Trophoblast cell (in vitro differentiated cells and primary cell): ENCODE results near the gene RNF11.

Source experiments
- DNase-seq, 2 donors: peaks; one replicate each; pipeline ENCODE4 v3.0.0-alpha.2; 2016
- H2AFZ ChIP-seq: 2 replicates; pipeline ENCODE4 v1.6.1; 2013; ENCODE audit warnings: low read length, moderate library complexity, mild to moderate bottlenecking; ENCODE audit not compliant: insufficient read depth, poor library complexity
- H2AK5ac ChIP-seq: 2 replicates; pipeline ENCODE4 v1.6.1; 2013; ENCODE audit warnings: mild to moderate bottlenecking, low read length
- H2BK120ac ChIP-seq: 2 replicates; pipeline ENCODE4 v1.6.1; 2013; ENCODE audit warnings: low read length, mild to moderate bottlenecking, moderate library complexity; ENCODE audit not compliant: insufficient read depth, poor library complexity
- H2BK12ac ChIP-seq: 2 replicates; pipeline ENCODE4 v1.6.1; 2013; ENCODE audit warnings: mild to moderate bottlenecking, low read length, moderate library complexity
- H2BK5ac ChIP-seq: 2 replicates; pipeline ENCODE4 v1.6.1; 2013; ENCODE audit warnings: low read length, low read depth, moderate library complexity, mild to moderate bottlenecking; ENCODE audit not compliant: poor library complexity
- H3K14ac ChIP-seq: 2 replicates; pipeline ENCODE4 v1.6.1; 2013; ENCODE audit warnings: mild to moderate bottlenecking, low read length
- H3K18ac ChIP-seq: 2 replicates; pipeline ENCODE4 v1.6.1; 2013; ENCODE audit warnings: mild to moderate bottlenecking, low read length
- H3K23ac ChIP-seq: 2 replicates; pipeline ENCODE4 v1.6.1; 2013; ENCODE audit warnings: low read length
- H3K27ac ChIP-seq: 2 replicates; pipeline ENCODE4 v1.5.1; 2013; ENCODE audit warnings: low read depth, mild to moderate bottlenecking, inconsistent platforms, low read length, moderate library complexity
- H3K27me3 ChIP-seq: 2 replicates; pipeline ENCODE4 v1.6.1; 2013; ENCODE audit warnings: inconsistent platforms, mild to moderate bottlenecking, low read length, moderate library complexity; ENCODE audit not compliant: insufficient read depth
- H3K36me3 ChIP-seq, 2 experiments: 1 replicate in 1 of 2; 2 replicates in 1 of 2; pipeline ENCODE4 v1.6.1; 2013; ENCODE audit warnings: low read length in 2 of 2, mild to moderate bottlenecking in 2 of 2, moderate library complexity in 1 of 2; ENCODE audit not compliant: insufficient read depth in 2 of 2, control insufficient read depth in 1 of 2
- H3K4ac ChIP-seq: 2 replicates; pipeline ENCODE4 v1.6.1; 2013; ENCODE audit warnings: low read depth, mild to moderate bottlenecking, low read length, moderate library complexity
- H3K4me1 ChIP-seq, 2 experiments: 1 replicate in 1 of 2; 2 replicates in 1 of 2; pipeline ENCODE4 v1.6.1; 2013; ENCODE audit warnings: low read length in 2 of 2, mild to moderate bottlenecking in 2 of 2, moderate library complexity in 1 of 2; ENCODE audit not compliant: insufficient read depth in 2 of 2, control insufficient read depth in 1 of 2
- H3K4me2 ChIP-seq: 2 replicates; pipeline ENCODE4 v1.6.1; 2013; ENCODE audit warnings: inconsistent platforms, mild to moderate bottlenecking, low read length, moderate library complexity
- H3K4me3 ChIP-seq: 2 replicates; pipeline ENCODE4 v1.5.1; 2013; ENCODE audit warnings: mild to moderate bottlenecking, low read depth, low read length, inconsistent platforms
- H3K79me1 ChIP-seq: one replicate; pipeline ENCODE4 v1.6.1; 2013; ENCODE audit warnings: low read length
- H3K79me2 ChIP-seq: 2 replicates; pipeline ENCODE4 v1.6.1; 2013; ENCODE audit warnings: low read length, mild to moderate bottlenecking; ENCODE audit not compliant: control insufficient read depth, insufficient read depth, poor library complexity
- H3K9ac ChIP-seq: 2 replicates; pipeline ENCODE4 v1.6.1; 2013; ENCODE audit warnings: mild to moderate bottlenecking, low read length
- H3K9me3 ChIP-seq: 2 replicates; pipeline ENCODE4 v1.6.1; 2013; ENCODE audit warnings: low read depth, mild to moderate bottlenecking, control low read depth, inconsistent platforms, low read length; ENCODE audit not compliant: insufficient read depth
- H4K12ac ChIP-seq: 2 replicates; pipeline ENCODE4 v1.6.1; 2013; ENCODE audit warnings: low read depth, mild to moderate bottlenecking, low read length, moderate library complexity
- H4K8ac ChIP-seq: 2 replicates; pipeline ENCODE4 v1.6.1; 2013; ENCODE audit warnings: low read depth, mild to moderate bottlenecking, low read length, moderate library complexity
- H4K91ac ChIP-seq: one replicate; pipeline ENCODE4 v1.6.1; 2013; ENCODE audit warnings: low read depth, mild to moderate bottlenecking, low read length, moderate library complexity
- WGBS: extraction: QIAGEN DNeasy Blood & Tissue Kit; methylation state at CpG from one replicate; pipeline ENCODE4 v1.1.7; 2013; ENCODE audit warnings: missing lambda C conversion rate; ENCODE audit not compliant: insufficient read length, insufficient coverage; ENCODE audit errors: extremely low coverage; 5-methylcytosine and 5-hydroxymethylcytosine counted together

The RNF11 gene

DNA sequence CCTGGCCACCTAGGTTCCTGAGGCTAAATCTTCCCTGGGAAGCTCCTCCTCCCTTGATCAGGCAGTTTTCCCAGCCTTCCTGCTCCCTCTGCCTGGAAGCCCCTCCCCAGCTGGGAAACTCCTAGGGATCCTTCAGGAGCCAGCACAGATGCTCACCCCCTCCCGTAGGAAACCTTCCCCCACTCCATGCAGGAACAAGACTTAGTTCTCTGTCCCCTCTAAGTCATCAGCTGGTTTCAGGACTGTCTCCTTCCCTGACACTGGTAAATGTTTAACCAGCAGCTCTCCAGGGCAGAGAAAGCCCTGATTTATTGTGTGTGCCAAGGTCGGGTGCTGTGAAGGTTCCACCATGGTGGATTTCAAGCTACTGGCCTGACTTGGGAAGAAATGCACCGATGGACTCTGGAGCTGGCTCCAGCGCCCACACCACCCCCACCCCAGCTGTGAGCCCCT is 69.3 kb downstream of the RNF11 start:
- Histone ChIP-seq H2BK12ac (no peak overlapping the region), H3K23ac (no peak overlapping the region), H3K79me1 (no peaks in the 10 kb centered on the region), H3K4me1 (peaks cover 0 to 3% of the 10 kb centered on the region in 2 experiments), H3K14ac (no peak overlapping the region), H3K9me3 (peaks cover 2% of the 10 kb centered on the region), H3K79me2 (no peaks in the 10 kb centered on the region), H4K12ac (no peak overlapping the region), H3K36me3 (no peaks in the 10 kb centered on the region), H2AK5ac (no peak overlapping the region), H3K4me3 (no peak overlapping the region), H3K18ac (no peak overlapping the region), H4K91ac (no peak overlapping the region), H4K8ac (no peak overlapping the region), H2AFZ (no peak overlapping the region), H3K27ac (no peak overlapping the region), H2BK120ac (no peak overlapping the region), H3K4me2 (no peak overlapping the region), H3K9ac (no peak overlapping the region), H3K4ac (no peak overlapping the region), H2BK5ac (no peak overlapping the region), H3K27me3 (no peaks in the 10 kb centered on the region)
- no CpG with 5 or more reads among the region's 4 CpGs for WGBS
- no peak for DNase-seq

GRCh38 chr1:51306950-51307349 is 70.9 kb downstream of the RNF11 start:
- no CpG with 5 or more reads among the region's 5 CpGs for WGBS

DNA sequence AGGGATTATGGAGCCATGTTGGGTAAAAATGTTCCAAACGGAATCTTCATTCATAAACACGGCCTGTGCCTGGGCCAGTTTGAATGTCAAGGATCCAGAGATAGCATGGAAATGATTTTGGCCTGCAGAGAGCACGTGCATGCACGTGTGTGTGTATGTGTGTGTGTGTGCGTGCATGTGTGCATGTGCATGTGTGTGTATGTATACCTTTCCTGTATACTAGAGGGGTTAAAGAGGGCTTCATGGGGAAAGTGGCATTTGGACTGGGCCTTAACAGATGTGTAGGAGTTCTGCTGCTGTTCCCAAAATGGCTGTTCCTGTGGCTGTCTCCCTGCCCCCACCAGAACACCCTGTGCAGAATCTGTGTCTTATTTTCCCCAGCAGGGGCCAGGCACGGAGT is 72.6 kb downstream of the RNF11 start:
- H3K79me1 ChIP-seq: no peaks in the 10 kb centered on the region
- H2AK5ac ChIP-seq: no peak overlapping the region
- no peak overlapping the region for H2BK5ac ChIP-seq
- H3K23ac ChIP-seq: no peak overlapping the region
- no peak overlapping the region for H4K91ac ChIP-seq
- H3K27me3 ChIP-seq: no peaks in the 10 kb centered on the region
- H3K27ac ChIP-seq: no peak overlapping the region
- H3K4ac ChIP-seq: no peak overlapping the region
- H2BK120ac ChIP-seq: no peak overlapping the region
- H2BK12ac ChIP-seq: no peak overlapping the region
- peaks cover 0 to 2% of the 10 kb centered on the region in 2 experiments for H3K36me3 ChIP-seq
- H3K4me2 ChIP-seq: no peak overlapping the region
- no peaks in the 10 kb centered on the region for H3K79me2 ChIP-seq
- H3K14ac ChIP-seq: no peak overlapping the region
- H3K9me3 ChIP-seq: no peaks in the 10 kb centered on the region
- WGBS: no CpG with 5 or more reads among the region's 6 CpGs
- H4K12ac ChIP-seq: no peak overlapping the region
- DNase-seq: no peak
- H4K8ac ChIP-seq: no peak overlapping the region
- peaks cover 0 to 3% of the 10 kb centered on the region in 2 experiments for H3K4me1 ChIP-seq
- no peak overlapping the region for H3K18ac ChIP-seq
- no peak overlapping the region for H3K9ac ChIP-seq
- no peak overlapping the region for H3K4me3 ChIP-seq
- no peak overlapping the region for H2AFZ ChIP-seq

More at GRCh38 chr1:51306950-51307349, 70.9 kb downstream of the RNF11 start:
- Histone ChIP-seq H3K4me3 (no peak overlapping the region), H3K27ac (no peak overlapping the region), H3K79me2 (no peaks in the 10 kb centered on the region), H3K18ac (no peak overlapping the region), H4K8ac (no peak overlapping the region), H4K12ac (no peak overlapping the region), H3K27me3 (no peaks in the 10 kb centered on the region), H2BK120ac (no peak overlapping the region), H2AFZ (no peak overlapping the region), H3K14ac (no peak overlapping the region), H3K36me3 (peaks cover 0 to 2% of the 10 kb centered on the region in 2 experiments), H3K4me2 (no peak overlapping the region), H2BK12ac (no peak overlapping the region), H3K9me3 (no peaks in the 10 kb centered on the region), H2BK5ac (no peak overlapping the region), H2AK5ac (no peak overlapping the region), H4K91ac (no peak overlapping the region), H3K23ac (no peak overlapping the region), H3K4ac (no peak overlapping the region), H3K9ac (no peak overlapping the region), H3K4me1 (peaks cover 0 to 3% of the 10 kb centered on the region in 2 experiments), H3K79me1 (no peaks in the 10 kb centered on the region)
- no peak for DNase-seq

- no peak overlapping the region for H3K23ac ChIP-seq
- H2AFZ ChIP-seq: no peak overlapping the region
- no peak overlapping the region for H2BK12ac ChIP-seq
- H3K4ac ChIP-seq: no peak overlapping the region
- no CpG with 5 or more reads among the region's 8 CpGs for WGBS
- H3K9ac ChIP-seq: no peak overlapping the region
- H3K4me1 ChIP-seq: peaks cover 3 to 5% of the 10 kb centered on the region in 2 experiments
- H3K27ac ChIP-seq: no peak overlapping the region
- H4K8ac ChIP-seq: no peak overlapping the region
- no peak overlapping the region for H3K18ac ChIP-seq
- no peak overlapping the region for H4K12ac ChIP-seq
- H3K36me3 ChIP-seq: peaks cover 0 to 2% of the 10 kb centered on the region in 2 experiments
- no peak for DNase-seq
- peaks cover 2% of the 10 kb centered on the region for H3K79me1 ChIP-seq
- no peak overlapping the region for H3K14ac ChIP-seq
- no peaks in the 10 kb centered on the region for H3K9me3 ChIP-seq
- no peaks in the 10 kb centered on the region for H3K79me2 ChIP-seq
- no peak overlapping the region for H3K4me3 ChIP-seq
- no peak overlapping the region for H2AK5ac ChIP-seq
- H2BK5ac ChIP-seq: no peak overlapping the region
- no peak overlapping the region for H4K91ac ChIP-seq
- no peak overlapping the region for H3K4me2 ChIP-seq
- H3K27me3 ChIP-seq: no peaks in the 10 kb centered on the region
- no peak overlapping the region for H2BK120ac ChIP-seq
Measured at GRCh38 chr1:51309291-51309690, 73.2 kb downstream of the RNF11 start.
